Transverse colon (tissue), 3 donors: ENCODE results near the gene SIRT2.

Source experiments
- CTCF ChIP-seq, 5 experiments: fragments of 200-600 bp in 3 of 5; fragments of 450-650 bp in 2 of 5; sonication (generic) in 3 of 5; IDR thresholded peaks; 1 replicate in 2 of 5; 2 replicates in 3 of 5; pipeline ENCODE4 v1.5.1; 2016 to 2017; ENCODE audit warnings: antibody characterized with exemption in 5 of 5, inconsistent platforms in 3 of 5, mild to moderate bottlenecking in 2 of 5, moderate library complexity in 1 of 5
- EP300 ChIP-seq: sonication (generic); formaldehyde crosslinking; IDR thresholded peaks from one replicate; pipeline ENCODE4 v1.6.1; 2017; ENCODE audit warnings: antibody characterized with exemption, low read depth
- POLR2A ChIP-seq: fragments of 450-650 bp; IDR thresholded peaks from one replicate; pipeline ENCODE4 v1.6.1; 2016; ENCODE audit warnings: antibody characterized with exemption, mild to moderate bottlenecking, moderate library complexity

DNA sequence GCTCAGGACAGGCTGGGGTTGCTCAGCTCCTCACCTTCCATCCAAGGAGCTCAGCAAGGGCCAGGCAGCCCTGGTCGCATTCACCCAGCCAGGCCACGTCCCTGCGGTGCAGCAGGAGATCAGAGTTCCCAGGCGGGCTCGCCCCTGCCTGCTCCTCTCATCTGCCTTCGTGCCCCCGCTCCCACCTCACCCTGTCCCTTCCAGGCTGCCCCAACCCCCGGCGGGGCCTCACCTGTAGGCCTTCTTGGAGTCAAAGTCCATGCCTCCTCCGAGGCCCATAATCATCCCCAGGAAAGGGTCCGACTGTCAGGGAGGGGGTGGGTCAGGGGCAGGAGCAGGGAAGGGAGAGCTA, 20.0 kb downstream of the SIRT2 start:
- TF ChIP-seq CTCF (IDR thresholded peaks at IDR 0.05): no peak
- no peak for TF ChIP-seq POLR2A
- no peak for TF ChIP-seq EP300
